Breast epithelium (tissue), 4 donors: ENCODE measurements around the gene FAM163B. TPM values are rescaled to one million over a fixed set of nuclear protein-coding genes. Genes with fewer than 3 reads are reported as not detected.
A peak's percentile ranks its signal among the peaks of the same experiment; 100 is the strongest.

Experiments
- DNase-seq, 2 donors: peaks; one replicate each; pipeline ENCODE4 v3.0.0-alpha.2; 2019; ENCODE audit warnings: low spot score in 2 of 2
- H3K27ac ChIP-seq, 2 donors: fragments of 200-600 bp; sonication (generic) in 1 of 2; one replicate each; pipeline ENCODE4 v1.5.1; 2016 to 2019; ENCODE audit warnings: mild to moderate bottlenecking in 1 of 2
- H3K27me3 ChIP-seq, 2 donors: fragments of 200-600 bp; sonication (generic) in 1 of 2; one replicate each; pipeline versions ENCODE4 v1.5.1 to v1.6.0; 2017 to 2019; ENCODE audit warnings: control low read depth in 1 of 2, mild to moderate bottlenecking in 1 of 2
- H3K36me3 ChIP-seq: fragments of 200-600 bp; one replicate; pipeline ENCODE4 v1.5.1; 2019
- H3K4me1 ChIP-seq, 2 donors: fragments of 200-600 bp; sonication (generic); one replicate each; pipeline ENCODE4 v1.5.1; 2016 to 2019; ENCODE audit warnings: control low read depth in 1 of 2
- H3K4me3 ChIP-seq, 3 donors: fragments of 200-600 bp; sonication (generic); 1 replicate in 2 of 3; 2 replicates in 1 of 3; pipeline ENCODE4 v1.5.1; 2016 to 2019; ENCODE audit warnings: mild to moderate bottlenecking in 3 of 3, moderate library complexity in 2 of 3
- H3K9me3 ChIP-seq, 2 donors: fragments of 200-600 bp; sonication (generic) in 1 of 2; one replicate each; pipeline ENCODE4 v1.5.1; 2016 to 2019; ENCODE audit warnings: control low read depth in 1 of 2
- CTCF ChIP-seq, 3 donors: fragments of 450-650 bp; IDR thresholded peaks; one replicate each; pipeline ENCODE4 v1.5.1; 2016 to 2017; ENCODE audit warnings: antibody characterized with exemption in 3 of 3, mild to moderate bottlenecking in 3 of 3, moderate library complexity in 3 of 3
- POLR2A ChIP-seq: fragments of 450-650 bp; IDR thresholded peaks from one replicate; pipeline ENCODE4 v1.6.1; 2016; ENCODE audit warnings: antibody characterized with exemption, mild to moderate bottlenecking, moderate library complexity
- POLR2AphosphoS5 ChIP-seq, 3 donors: sonication (generic); formaldehyde crosslinking; IDR thresholded peaks; one replicate each; pipeline ENCODE4 v1.6.1; 2017; ENCODE audit warnings: antibody characterized with exemption in 3 of 3
- intact Hi-C: fragments of 100-400 bp; cut with DNase I; formaldehyde crosslinking; loops from one replicate; pipeline ENCODE4 v1.15.1; 2023; ENCODE audit warnings: low total_unique reads
- total RNA-seq, 3 donors: library from RNA; depleted of rRNA; stranded (reverse); fragments of >200 nt; gene quantifications; one replicate each; pipeline ENCODE4 v1.1.0, GENCODE V29; 2016

FAM163B gene
- total RNA-seq, 3 donors from 2014 or later: not detected

GRCh38 chr9:133534346-133535291 lies 74.6 kb downstream of the FAM163B start, which contains the start of gene ADAMTSL2:
ADAMTSL2 (plus strand) TSS chr9:133534704; CDS start chr9:133536713, 2,009 bp downstream.
- peaks cover 0 to 38% of the 10 kb centered on the region in 2 donors for H3K27me3 ChIP-seq
- TF ChIP-seq CTCF (IDR thresholded peaks at IDR 0.05) (no peak), POLR2A (no peak), POLR2AphosphoS5 (IDR thresholded peaks at IDR 0.05) (no peak)
- peak within 1 kb of the TSS; percentile 29 to 59 (median 40) for H3K4me3 ChIP-seq
- H3K36me3 ChIP-seq: no peaks in the 10 kb centered on the region
- peaks cover 3 to 9% of the 10 kb centered on the region in 2 donors for H3K4me1 ChIP-seq
- H3K9me3 ChIP-seq: no peaks in the 10 kb centered on the region
- no peak for DNase-seq
- intact Hi-C loops: loop anchor here (10.0 kb wide), 1 partner anchor 180 kb away; no protein-coding TSS in a partner anchor
- peak within 1 kb of the TSS in 1 of 2 donors; percentile 49 for H3K27ac ChIP-seq

GRCh38 chr9:133533857-133534256 lies 75.3 kb downstream of the FAM163B start:
- Histone ChIP-seq H3K9me3 (no peaks in the 10 kb centered on the region), H3K36me3 (no peaks in the 10 kb centered on the region), H3K27ac (no peak overlapping the region), H3K27me3 (peaks cover 0 to 45% of the 10 kb centered on the region in 2 donors), H3K4me1 (peaks cover 3 to 9% of the 10 kb centered on the region in 2 donors), H3K4me3 (peak overlapping the region in 2 of 3 donors; percentile 29 to 59)
- DNase-seq: no peak
- TF ChIP-seq POLR2AphosphoS5 (IDR thresholded peaks at IDR 0.05) (no peak), CTCF (IDR thresholded peaks at IDR 0.05) (no peak), POLR2A (no peak)
- intact Hi-C loops: loop anchor here (10.0 kb wide), 1 partner anchor 181 kb away; no protein-coding TSS in a partner anchor

- H3K36me3 ChIP-seq: no peaks in the 10 kb centered on the region
- H3K4me3 ChIP-seq: no peak overlapping the region
- H3K4me1 ChIP-seq: peaks cover 3 to 9% of the 10 kb centered on the region in 2 donors
- no peak for DNase-seq
- peak; percentile 35 to 62 (median 42) for TF ChIP-seq CTCF (IDR thresholded peaks at IDR 0.05)
- no peak for TF ChIP-seq POLR2AphosphoS5 (IDR thresholded peaks at IDR 0.05)
- no peaks in the 10 kb centered on the region for H3K9me3 ChIP-seq
- intact Hi-C loops: loop anchor here (10.0 kb wide), 1 partner anchor 182 kb away; no protein-coding TSS in a partner anchor
- no peak overlapping the region for H3K27ac ChIP-seq
- peaks cover 0 to 52% of the 10 kb centered on the region in 2 donors for H3K27me3 ChIP-seq
These were observed 76.1 kb downstream of the FAM163B start for GRCh38 chr9:133532937-133533668.

- H3K4me3 ChIP-seq: no peak overlapping the region
- TF ChIP-seq POLR2A: no peak
- intact Hi-C loops: loop anchor here (10.0 kb wide), 1 partner anchor 184 kb away; no protein-coding TSS in a partner anchor
- no peak overlapping the region for H3K27ac ChIP-seq
- no peaks in the 10 kb centered on the region for H3K36me3 ChIP-seq
- H3K9me3 ChIP-seq: no peaks in the 10 kb centered on the region
- peaks cover 8 to 9% of the 10 kb centered on the region in 2 donors for H3K4me1 ChIP-seq
- H3K27me3 ChIP-seq: peaks cover 0 to 65% of the 10 kb centered on the region in 2 donors
- DNase-seq: no peak
These were observed 77.9 kb downstream of the FAM163B start for GRCh38 chr9:133531293-133531692.

GRCh38 chr9:133529874-133530273 lies 79.3 kb downstream of the FAM163B start:
- intact Hi-C loops: loop anchor here (10.0 kb wide), 1 partner anchor 185 kb away; no protein-coding TSS in a partner anchor
- H3K27ac ChIP-seq: no peak overlapping the region
- TF ChIP-seq CTCF (IDR thresholded peaks at IDR 0.05) (no peak), POLR2A (no peak), POLR2AphosphoS5 (IDR thresholded peaks at IDR 0.05) (no peak)
- H3K27me3 ChIP-seq: peaks cover 0 to 53% of the 10 kb centered on the region in 2 donors
- H3K9me3 ChIP-seq: no peaks in the 10 kb centered on the region
- H3K36me3 ChIP-seq: no peaks in the 10 kb centered on the region
- DNase-seq: no peak
- H3K4me3 ChIP-seq: no peak overlapping the region
- peaks cover 5 to 8% of the 10 kb centered on the region in 2 donors for H3K4me1 ChIP-seq
